Mesenchymal stem cell (in vitro differentiated cells and primary cell): ENCODE results near the gene ROBO2.

Experiments
- DNase-seq: peaks from one replicate; pipeline ENCODE4 v3.0.0-alpha.2; 2013
- H2AFZ ChIP-seq: one replicate; pipeline ENCODE4 v1.6.1; 2013; ENCODE audit warnings: low read depth, mild to moderate bottlenecking, control low read depth, inconsistent platforms, low read length, moderate library complexity
- H2AK5ac ChIP-seq: 2 replicates; pipeline ENCODE4 v1.6.1; 2013; ENCODE audit warnings: low read length, moderate library complexity, mild to moderate bottlenecking, inconsistent platforms; ENCODE audit not compliant: severe bottlenecking
- H2BK120ac ChIP-seq: one replicate; pipeline ENCODE4 v1.6.1; 2013; ENCODE audit warnings: low read depth, mild to moderate bottlenecking, inconsistent platforms, low read length, moderate library complexity
- H2BK12ac ChIP-seq, 2 experiments: one replicate each; pipeline ENCODE4 v1.6.1; 2013; ENCODE audit warnings: inconsistent platforms in 2 of 2, low read length in 2 of 2, mild to moderate bottlenecking in 2 of 2, moderate library complexity in 2 of 2, control low read depth in 1 of 2
- H2BK15ac ChIP-seq: one replicate; pipeline ENCODE4 v1.6.1; 2013; ENCODE audit warnings: mild to moderate bottlenecking, low read depth, inconsistent platforms; ENCODE audit not compliant: poor library complexity, severe bottlenecking
- H2BK5ac ChIP-seq: 2 replicates; pipeline ENCODE4 v1.6.1; 2013; ENCODE audit warnings: low read depth, mild to moderate bottlenecking, low read length, control low read depth, inconsistent platforms; ENCODE audit not compliant: poor library complexity, severe bottlenecking
- H3K14ac ChIP-seq, 2 experiments: one replicate each; pipeline ENCODE4 v1.6.1; 2013; ENCODE audit warnings: inconsistent platforms in 2 of 2, low read length in 2 of 2, control low read depth in 1 of 2, mild to moderate bottlenecking in 1 of 2, moderate library complexity in 1 of 2
- H3K18ac ChIP-seq, 2 experiments: one replicate each; pipeline ENCODE4 v1.6.1; 2013; ENCODE audit warnings: inconsistent platforms in 2 of 2, low read length in 2 of 2, control low read depth in 1 of 2, low read depth in 1 of 2, mild to moderate bottlenecking in 1 of 2
- H3K23ac ChIP-seq, 2 experiments: one replicate each; pipeline ENCODE4 v1.6.1; 2013; ENCODE audit warnings: inconsistent platforms in 2 of 2, low read length in 2 of 2, mild to moderate bottlenecking in 2 of 2, moderate library complexity in 2 of 2, control low read depth in 1 of 2
- H3K27ac ChIP-seq: 2 replicates; pipeline ENCODE4 v1.5.1; 2013; ENCODE audit warnings: mild to moderate bottlenecking, moderate library complexity, low read length, control low read depth, inconsistent platforms; ENCODE audit not compliant: poor library complexity, severe bottlenecking
- H3K27me3 ChIP-seq, 2 experiments: 2 replicates each; pipeline versions ENCODE4 v1.6.1 to v1.7.0; 2013; ENCODE audit warnings: low read length in 2 of 2, mild to moderate bottlenecking in 2 of 2, moderate library complexity in 2 of 2, control low read depth in 1 of 2, inconsistent platforms in 1 of 2; ENCODE audit not compliant: control insufficient read depth in 1 of 2, insufficient read depth in 1 of 2
- H3K36me3 ChIP-seq, 2 experiments: 2 replicates each; pipeline versions ENCODE4 v1.6.1 to v1.7.0; 2013; ENCODE audit warnings: low read length in 2 of 2, control low read depth in 1 of 2, inconsistent platforms in 1 of 2, low read depth in 1 of 2, mild to moderate bottlenecking in 1 of 2; ENCODE audit not compliant: insufficient read depth in 2 of 2, control insufficient read depth in 1 of 2
- H3K4ac ChIP-seq, 2 experiments: one replicate each; pipeline ENCODE4 v1.6.1; 2013; ENCODE audit warnings: inconsistent platforms in 2 of 2, low read length in 2 of 2, mild to moderate bottlenecking in 2 of 2, moderate library complexity in 2 of 2, control low read depth in 1 of 2, low read depth in 1 of 2
- H3K4me1 ChIP-seq: 2 replicates; pipeline ENCODE4 v1.6.1; 2013; ENCODE audit warnings: low read depth, low read length, control low read depth; ENCODE audit not compliant: control insufficient read depth, insufficient read depth
- H3K4me2 ChIP-seq: 2 replicates; pipeline ENCODE4 v1.6.1; 2013; ENCODE audit warnings: low read length, mild to moderate bottlenecking, inconsistent platforms; ENCODE audit not compliant: poor library complexity, severe bottlenecking
- H3K4me3 ChIP-seq, 2 experiments: 2 replicates each; pipeline versions ENCODE4 v1.5.1 to v1.7.0; 2013; ENCODE audit warnings: low read length in 2 of 2, mild to moderate bottlenecking in 2 of 2, control low read depth in 1 of 2, low read depth in 1 of 2; ENCODE audit not compliant: insufficient read depth in 1 of 2
- H3K79me1 ChIP-seq: replicated peaks from 2 replicates; pipeline ENCODE4 v1.6.1; 2013; ENCODE audit warnings: mild to moderate bottlenecking, control low read depth, low read length, inconsistent platforms; ENCODE audit not compliant: poor library complexity, severe bottlenecking
- H3K9ac ChIP-seq: 2 replicates; pipeline ENCODE4 v1.7.0; 2013; ENCODE audit warnings: mild to moderate bottlenecking, low read length, moderate library complexity
- H3K9me3 ChIP-seq: 2 replicates; pipeline ENCODE4 v1.7.0; 2013; ENCODE audit warnings: mild to moderate bottlenecking, low read length; ENCODE audit not compliant: control insufficient read depth
- H4K8ac ChIP-seq: one replicate; pipeline ENCODE4 v1.6.1; 2013; ENCODE audit warnings: inconsistent platforms, mild to moderate bottlenecking, low read length, moderate library complexity
- H4K91ac ChIP-seq: one replicate; pipeline ENCODE4 v1.6.1; 2013; ENCODE audit warnings: mild to moderate bottlenecking, low read length, inconsistent platforms
- WGBS: methylation state at CpG from one replicate; pipeline ENCODE4 v1.1.7; 2013; ENCODE audit warnings: mixed read lengths; 5-methylcytosine and 5-hydroxymethylcytosine counted together

The ROBO2 gene

DNA sequence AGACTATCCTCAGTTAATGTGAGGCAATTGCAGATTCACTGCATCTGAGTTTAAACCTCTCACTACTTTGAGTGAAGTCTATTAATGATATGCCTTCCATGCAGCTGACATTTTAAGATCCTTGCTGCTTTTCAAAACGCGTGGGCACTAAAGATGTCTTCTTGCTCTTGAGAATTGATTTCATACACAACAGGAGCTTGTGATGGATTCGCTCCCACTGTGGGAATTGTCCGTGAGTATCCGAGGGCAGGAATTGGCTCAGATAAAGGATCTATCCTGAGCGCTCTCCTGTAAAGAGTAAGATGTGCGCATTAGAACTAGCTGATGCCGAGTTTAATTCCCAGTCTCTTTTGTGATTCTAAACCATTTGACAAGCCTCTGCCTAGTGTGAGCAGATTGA is 167.9 kb downstream of the ROBO2 start:
- no peak overlapping the region for H3K4me3 ChIP-seq
- no peak overlapping the region for H3K27ac ChIP-seq
- H3K4ac ChIP-seq = no peak overlapping the region
- no peak overlapping the region for H2BK120ac ChIP-seq
- no peaks in the 10 kb centered on the region for H3K36me3 ChIP-seq
- no peak overlapping the region for H3K23ac ChIP-seq
- no peaks in the 10 kb centered on the region for H3K4me1 ChIP-seq
- H3K18ac ChIP-seq = no peak overlapping the region
- H3K14ac ChIP-seq = no peak overlapping the region
- H3K9me3 ChIP-seq = no peaks in the 10 kb centered on the region
- no peak for DNase-seq
- no peaks in the 10 kb centered on the region for H3K27me3 ChIP-seq
- H4K8ac ChIP-seq = no peak overlapping the region
- H2BK15ac ChIP-seq = no peak overlapping the region
- no peak overlapping the region for H2AK5ac ChIP-seq
- no peaks in the 10 kb centered on the region for H3K79me1 ChIP-seq
- H2AFZ ChIP-seq = no peak overlapping the region
- no peak overlapping the region for H2BK12ac ChIP-seq
- no peak overlapping the region for H3K9ac ChIP-seq
- 93% methylated on average over 8 of the region's 8 CpGs for WGBS
- no peak overlapping the region for H4K91ac ChIP-seq
- H3K4me2 ChIP-seq = no peak overlapping the region
- no peak overlapping the region for H2BK5ac ChIP-seq

DNA sequence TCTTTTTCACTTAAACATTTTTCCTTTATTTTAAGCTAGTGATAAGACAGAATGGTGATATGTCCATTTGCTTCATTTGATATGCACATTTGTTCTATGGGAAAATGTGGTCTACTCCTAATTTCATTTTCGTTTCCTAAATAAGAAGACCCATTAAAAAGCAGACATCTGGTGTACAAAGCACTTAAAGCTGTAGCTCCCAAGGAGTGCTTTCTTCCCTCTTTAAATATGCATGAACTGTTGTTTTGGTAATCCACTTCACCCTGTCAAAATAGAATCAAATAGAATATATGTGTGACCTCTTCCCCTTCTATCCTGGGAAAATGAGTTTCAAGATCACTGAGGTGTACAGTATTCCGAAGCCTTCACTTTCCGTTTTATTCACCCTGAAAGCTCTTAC is 182.8 kb downstream of the ROBO2 start:
- no peak overlapping the region for H2BK12ac ChIP-seq
- no peak overlapping the region for H3K9ac ChIP-seq
- no peak overlapping the region for H3K23ac ChIP-seq
- no peak overlapping the region for H2AFZ ChIP-seq
- no peak overlapping the region for H4K91ac ChIP-seq
- no peaks in the 10 kb centered on the region for H3K9me3 ChIP-seq
- H3K14ac ChIP-seq = no peak overlapping the region
- H3K79me1 ChIP-seq = no peaks in the 10 kb centered on the region
- H3K4ac ChIP-seq = no peak overlapping the region
- no peaks in the 10 kb centered on the region for H3K27me3 ChIP-seq
- WGBS = 78% methylated on average over 1 of the region's 3 CpGs
- no peak overlapping the region for H3K27ac ChIP-seq
- H2BK15ac ChIP-seq = no peak overlapping the region
- H3K4me1 ChIP-seq = no peaks in the 10 kb centered on the region
- H3K4me3 ChIP-seq = no peak overlapping the region
- H2BK5ac ChIP-seq = no peak overlapping the region
- no peak overlapping the region for H3K18ac ChIP-seq
- H3K36me3 ChIP-seq = no peaks in the 10 kb centered on the region
- H3K4me2 ChIP-seq = no peak overlapping the region
- H2AK5ac ChIP-seq = no peak overlapping the region
- DNase-seq = no peak
- H4K8ac ChIP-seq = no peak overlapping the region
- no peak overlapping the region for H2BK120ac ChIP-seq

DNA sequence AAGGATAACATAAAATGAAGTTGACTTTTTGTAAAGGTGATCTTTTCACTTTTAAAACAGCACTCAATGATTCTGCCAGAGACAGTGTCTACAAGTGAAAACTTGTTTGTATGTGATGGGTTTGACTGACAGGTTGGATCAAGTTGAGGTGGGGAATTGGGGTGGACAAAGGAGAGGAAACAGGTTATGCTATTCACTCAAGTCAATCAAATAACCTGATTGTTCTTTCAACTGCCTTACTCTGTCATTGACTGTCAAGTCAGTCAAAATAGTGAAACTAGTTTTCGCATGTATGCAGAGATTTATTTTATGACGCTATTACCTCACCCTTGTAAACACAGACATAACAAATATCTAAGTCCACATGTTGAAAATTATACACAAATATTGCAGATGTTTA is 187.7 kb downstream of the ROBO2 start:
- H3K27me3 ChIP-seq = no peaks in the 10 kb centered on the region

DNA sequence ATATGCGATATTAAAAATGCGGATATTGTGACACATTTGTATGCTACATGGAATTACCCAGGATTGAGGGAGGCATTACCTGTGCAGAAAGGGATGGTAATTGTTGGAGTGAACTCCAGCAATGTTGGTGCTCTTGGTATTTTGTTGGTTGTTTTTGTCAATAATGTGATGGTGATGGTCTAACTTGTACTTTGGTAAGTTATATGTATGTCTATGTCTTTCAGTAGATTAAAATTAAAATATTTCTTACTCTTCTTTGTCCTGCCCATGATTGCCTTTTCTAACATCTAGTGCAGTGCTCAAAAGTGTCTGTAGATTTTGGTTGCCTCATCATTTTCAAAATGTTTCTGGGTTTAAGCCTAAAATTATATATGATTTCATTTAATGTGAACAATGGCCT is 192.7 kb downstream of the ROBO2 start:
- Histone ChIP-seq H4K91ac (no peak overlapping the region), H2AFZ (no peak overlapping the region), H3K14ac (no peak overlapping the region), H3K18ac (no peak overlapping the region), H3K27ac (no peak overlapping the region), H2BK5ac (no peak overlapping the region), H2BK15ac (no peak overlapping the region), H4K8ac (no peak overlapping the region), H3K9ac (no peak overlapping the region), H2BK120ac (no peak overlapping the region), H3K4me1 (no peaks in the 10 kb centered on the region), H3K4me3 (no peak overlapping the region), H3K27me3 (no peaks in the 10 kb centered on the region), H2AK5ac (no peak overlapping the region), H3K9me3 (peaks cover 4% of the 10 kb centered on the region), H2BK12ac (no peak overlapping the region), H3K4me2 (no peak overlapping the region), H3K23ac (no peak overlapping the region), H3K36me3 (no peaks in the 10 kb centered on the region), H3K4ac (no peak overlapping the region), H3K79me1 (no peaks in the 10 kb centered on the region)
- WGBS = over 99% methylated on average over 2 of the region's 2 CpGs
- DNase-seq = no peak

More for the DNA sequence above, 187.7 kb downstream of the ROBO2 start:
- Histone ChIP-seq H3K79me1 (no peaks in the 10 kb centered on the region), H2BK120ac (no peak overlapping the region), H3K4me1 (no peaks in the 10 kb centered on the region), H3K36me3 (no peaks in the 10 kb centered on the region), H2BK12ac (no peak overlapping the region), H3K4me3 (no peak overlapping the region), H3K18ac (no peak overlapping the region), H2AFZ (no peak overlapping the region), H4K8ac (no peak overlapping the region), H3K4ac (no peak overlapping the region), H2BK5ac (no peak overlapping the region), H3K23ac (no peak overlapping the region), H3K9me3 (peaks cover 3% of the 10 kb centered on the region), H3K4me2 (no peak overlapping the region), H2BK15ac (no peak overlapping the region), H3K14ac (no peak overlapping the region), H4K91ac (no peak overlapping the region), H3K27ac (no peak overlapping the region), H2AK5ac (no peak overlapping the region), H3K9ac (no peak overlapping the region)
- no peak for DNase-seq
- 100% methylated on average over 2 of the region's 2 CpGs for WGBS
